HepG2 (cell line): Measurements from ENCODE around the gene ISY1.

Source experiments
- ATF7 ChIP-seq, 2 experiments: fragments of 450-650 bp in 1 of 2; sonication (generic) in 1 of 2; formaldehyde crosslinking in 1 of 2; IDR thresholded peaks; 2 replicates each; pipeline versions ENCODE4 v1.4.0 to v1.6.1; 2016 to 2020; ENCODE audit warnings: antibody characterized with exemption in 1 of 2, mild to moderate bottlenecking in 1 of 2, missing genetic modification reagents in 1 of 2
- BCLAF1 ChIP-seq: fragments of 450-650 bp; IDR thresholded peaks from 2 replicates; pipeline ENCODE4 v1.6.1; 2017; ENCODE audit warnings: mild to moderate bottlenecking
- CBX5 ChIP-seq: sonication (generic); formaldehyde crosslinking; IDR thresholded peaks from 2 replicates; pipeline ENCODE4 v1.4.0; 2020; ENCODE audit warnings: missing genetic modification reagents, borderline replicate concordance
- CEBPB ChIP-seq: IDR thresholded peaks from 2 replicates; pipeline ENCODE4 v1.6.1; 2011; ENCODE audit warnings: low read depth, low read length, improper control_type of control experiment, borderline replicate concordance
- CHD2 ChIP-seq: IDR thresholded peaks from 2 replicates; pipeline ENCODE4 v1.6.1; 2011; ENCODE audit warnings: low read depth, low read length, improper control_type of control experiment
- CTCF ChIP-seq: sonication (generic); formaldehyde crosslinking; IDR thresholded peaks from 2 replicates; pipeline ENCODE4 v1.5.0; 2020; ENCODE audit warnings: mild to moderate bottlenecking, missing genetic modification reagents, moderate library complexity
- ELF4 ChIP-seq: sonication (generic); formaldehyde crosslinking; IDR thresholded peaks from 2 replicates; pipeline ENCODE4 v1.5.0; 2020; ENCODE audit warnings: missing genetic modification reagents, mild to moderate bottlenecking, moderate library complexity, borderline replicate concordance
- PCBP1 ChIP-seq: fragments of 200-400 bp; formaldehyde crosslinking; IDR thresholded peaks from 2 replicates; pipeline ENCODE4 v1.6.1; 2017; ENCODE audit warnings: mild to moderate bottlenecking, low read depth, low read length, borderline replicate concordance
- POLR2A ChIP-seq, 2 experiments: IDR thresholded peaks; 2 replicates each; pipeline ENCODE4 v1.6.1; 2011; ENCODE audit warnings: low read depth in 2 of 2, low read length in 2 of 2, mild to moderate bottlenecking in 1 of 2, moderate library complexity in 1 of 2; ENCODE audit not compliant: insufficient read depth in 1 of 2
- ZBTB42 ChIP-seq: sonication (generic); formaldehyde crosslinking; IDR thresholded peaks from 2 replicates; pipeline ENCODE4 v1.5.0; 2020; ENCODE audit warnings: mild to moderate bottlenecking, missing genetic modification reagents
- ZFX ChIP-seq: sonication (generic); formaldehyde crosslinking; IDR thresholded peaks from 2 replicates; pipeline ENCODE4 v1.4.0; 2020; ENCODE audit warnings: mild to moderate bottlenecking, low read depth, missing genetic modification reagents, moderate library complexity
- ZKSCAN1 ChIP-seq: fragments of 150-350 bp; IDR thresholded peaks from 2 replicates; pipeline ENCODE4 v1.6.1; 2014; ENCODE audit warnings: low read length
- ZNF687 ChIP-seq: sonication (generic); formaldehyde crosslinking; IDR thresholded peaks from 2 replicates; pipeline ENCODE4 v1.5.1; 2020; ENCODE audit warnings: mild to moderate bottlenecking, missing genetic modification reagents, moderate library complexity

GRCh38 chr3:129207479-129207878 is 46.6 kb upstream of the ISY1 start:
- TF ChIP-seq CEBPB (no peak), BCLAF1 (no peak), CHD2 (no peak), POLR2A (IDR thresholded peaks at IDR 0.05; ENCODE audit: insufficient read depth in 1 of 2, low read depth in 2 of 2, low read length in 2 of 2) (no peak), ZNF687 (no peak), ZFX (CRISPR knock-in tag) (no peak), ELF4 (CRISPR knock-in tag) (no peak), PCBP1 (no peak), CTCF (CRISPR knock-in tag) (no peak), ZKSCAN1 (no peak), ZBTB42 (CRISPR knock-in tag) (no peak), CBX5 (no peak), ATF7 (IDR thresholded peaks at IDR 0.05) (no peak), ATF7 (CRISPR knock-in tag; IDR thresholded peaks at IDR 0.05) (no peak)
